ENCODE data around the gene TXNRD2.

TXNRD2 gene

GRCh38 chr22:19904935-19905334 lies 36.7 kb downstream of the TXNRD2 start:
- DNase-seq (ENCODE audit: low read depth in 2 of 2): no peak

- no peak for DNase-seq (ENCODE audit: low read depth in 2 of 2)
These were observed 37.3 kb downstream of the TXNRD2 start for GRCh38 chr22:19904174-19904856.

GRCh38 chr22:19903513-19903912 lies 38.1 kb downstream of the TXNRD2 start:
- DNase-seq (ENCODE audit: low read depth in 2 of 2): no peak

GRCh38 chr22:19903031-19903430 lies 38.6 kb downstream of the TXNRD2 start:
- no peak for DNase-seq (ENCODE audit: low read depth in 2 of 2)

DNA sequence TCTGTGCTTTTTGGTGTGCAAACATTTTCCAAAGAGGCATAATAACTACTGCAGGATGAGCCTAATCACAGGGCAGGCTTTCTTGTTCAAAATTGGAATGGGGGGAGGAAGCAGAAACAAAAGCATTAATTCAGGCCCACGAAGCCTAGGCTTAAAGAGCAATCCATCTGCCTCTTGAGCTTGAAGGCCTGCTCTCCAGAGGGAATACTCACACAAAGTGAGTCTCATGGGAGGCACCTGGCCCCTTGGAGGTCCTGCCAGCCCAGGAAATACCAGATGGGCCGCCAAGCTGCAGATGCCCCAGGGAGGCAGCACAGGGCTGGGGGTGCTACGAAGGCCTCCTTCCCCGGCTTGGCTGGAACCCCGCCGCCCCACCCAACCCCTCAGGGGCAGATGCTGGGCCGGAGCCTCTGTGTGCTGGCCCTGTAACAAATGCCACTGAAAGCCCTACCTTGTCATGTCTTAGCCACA lies 39.3 kb downstream of the TXNRD2 start:
- no peak for DNase-seq (ENCODE audit: low read depth in 2 of 2)

DNA sequence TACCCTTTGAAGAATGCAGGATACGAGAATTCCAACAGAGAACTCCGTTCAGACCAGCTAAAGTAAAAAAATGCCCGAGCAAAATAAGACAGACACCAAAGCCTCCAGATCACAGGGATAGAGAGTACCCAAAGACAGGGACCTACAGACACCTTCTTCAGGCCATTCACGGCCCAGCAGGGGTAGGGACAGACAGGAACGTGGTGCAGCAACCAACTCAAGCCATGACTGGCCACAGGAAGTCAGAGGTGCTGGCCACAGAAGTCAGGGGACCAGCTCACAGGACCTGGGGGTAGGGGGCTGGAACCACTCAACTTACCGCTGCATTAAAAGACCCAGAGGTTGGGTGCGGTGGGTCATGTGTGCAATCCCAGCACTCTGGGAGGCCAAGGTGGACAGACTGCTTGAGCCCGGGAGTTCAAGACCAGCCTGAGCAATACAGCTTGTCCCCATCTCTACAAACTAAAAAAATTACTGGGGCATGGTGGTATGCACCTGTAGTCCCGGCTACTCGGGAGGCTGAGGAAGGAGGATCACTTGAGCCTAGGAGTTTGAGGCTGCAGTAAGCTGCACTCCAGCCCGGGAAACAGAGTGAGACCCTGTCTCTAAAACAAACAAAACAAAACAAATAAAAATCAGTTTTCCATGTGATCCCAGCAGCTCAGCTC lies 39.9 kb downstream of the TXNRD2 start:
- no peak for DNase-seq (ENCODE audit: low read depth in 2 of 2)

GRCh38 chr22:19900707-19901436 lies 40.7 kb downstream of the TXNRD2 start:
- DNase-seq (ENCODE audit: low read depth in 2 of 2): no peak

DNA sequence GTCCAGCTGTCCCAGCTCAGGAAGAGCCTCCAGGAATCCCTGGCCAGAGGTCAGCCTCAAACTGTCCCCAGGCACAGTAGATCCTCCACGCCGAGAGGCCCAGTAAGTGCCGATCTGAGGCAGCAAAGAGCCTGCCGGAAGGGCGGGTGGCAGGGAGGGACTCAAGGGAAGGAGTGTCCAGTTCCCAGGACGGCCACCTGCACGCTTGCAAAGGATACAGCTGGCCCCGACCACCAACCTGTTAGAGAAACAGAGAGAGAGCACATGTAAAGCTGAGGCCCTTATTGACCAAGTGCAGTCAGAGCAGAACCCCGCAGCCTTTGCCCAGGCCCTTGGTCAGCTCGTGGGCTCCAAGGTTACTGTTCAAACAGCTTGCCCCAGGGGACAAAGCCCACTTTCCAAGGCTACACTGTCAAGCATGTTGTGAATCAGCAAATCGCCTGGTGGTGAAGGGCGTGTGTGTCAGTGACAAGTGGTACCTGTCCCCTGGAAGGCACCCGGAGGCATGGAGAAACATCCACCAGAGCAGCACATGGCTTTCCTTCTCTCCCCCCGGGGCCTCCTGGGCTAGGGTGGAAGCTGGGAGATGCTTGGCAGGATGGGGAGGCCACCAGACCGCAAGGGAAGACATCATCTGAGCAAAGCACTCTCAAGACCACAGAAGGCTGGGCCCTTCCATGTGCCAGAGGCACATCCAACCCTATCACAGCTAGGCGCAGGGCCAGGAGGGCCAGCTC lies 42.6 kb downstream of the TXNRD2 start:
- DNase-seq (ENCODE audit: low read depth in 2 of 2): no peak

DNA sequence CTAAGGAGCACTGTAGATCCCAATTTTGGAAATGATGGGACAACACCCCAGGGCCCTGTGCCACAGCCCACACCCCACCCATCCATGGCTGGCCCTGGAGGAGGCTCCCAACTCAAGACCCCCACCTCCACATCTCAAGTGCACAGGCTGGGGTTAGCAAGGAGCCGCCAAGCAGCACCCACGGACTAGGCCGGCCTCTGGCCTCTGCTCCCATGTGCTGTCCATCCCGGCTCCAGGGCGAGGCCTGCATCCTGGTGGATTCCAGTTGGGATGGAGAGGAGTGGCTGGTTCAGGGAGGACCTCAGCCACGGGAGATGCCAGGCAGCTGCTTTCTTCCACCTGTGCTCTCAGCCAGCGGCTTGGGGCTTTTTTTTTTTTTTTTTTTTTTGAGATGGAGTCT lies 43.5 kb downstream of the TXNRD2 start:
- DNase-seq (ENCODE audit: low read depth in 2 of 2): no peak

- no peak for DNase-seq (ENCODE audit: low read depth in 2 of 2)
These were observed 43.9 kb downstream of the TXNRD2 start for GRCh38 chr22:19897726-19898125.

GRCh38 chr22:19896665-19897355 lies 44.8 kb downstream of the TXNRD2 start:
- DNase-seq (ENCODE audit: low read depth in 2 of 2): no peak

GRCh38 chr22:19895160-19895849 lies 46.3 kb downstream of the TXNRD2 start:
- DNase-seq (ENCODE audit: low read depth in 2 of 2): no peak

GRCh38 chr22:19893363-19893762 lies 48.3 kb downstream of the TXNRD2 start:
- DNase-seq (ENCODE audit: low read depth in 2 of 2): no peak

GRCh38 chr22:19892925-19893324 lies 48.7 kb downstream of the TXNRD2 start:
- DNase-seq (ENCODE audit: low read depth in 2 of 2): no peak

GRCh38 chr22:19892257-19892879 lies 49.2 kb downstream of the TXNRD2 start:
- no peak for DNase-seq (ENCODE audit: low read depth in 2 of 2)

- peak; percentile 78 to 81 for DNase-seq (ENCODE audit: low read depth in 2 of 2)
These were observed 50.0 kb downstream of the TXNRD2 start for GRCh38 chr22:19891317-19892256.

GRCh38 chr22:19890502-19891316 lies 50.9 kb downstream of the TXNRD2 start:
- no peak for DNase-seq (ENCODE audit: low read depth in 2 of 2)

DNA sequence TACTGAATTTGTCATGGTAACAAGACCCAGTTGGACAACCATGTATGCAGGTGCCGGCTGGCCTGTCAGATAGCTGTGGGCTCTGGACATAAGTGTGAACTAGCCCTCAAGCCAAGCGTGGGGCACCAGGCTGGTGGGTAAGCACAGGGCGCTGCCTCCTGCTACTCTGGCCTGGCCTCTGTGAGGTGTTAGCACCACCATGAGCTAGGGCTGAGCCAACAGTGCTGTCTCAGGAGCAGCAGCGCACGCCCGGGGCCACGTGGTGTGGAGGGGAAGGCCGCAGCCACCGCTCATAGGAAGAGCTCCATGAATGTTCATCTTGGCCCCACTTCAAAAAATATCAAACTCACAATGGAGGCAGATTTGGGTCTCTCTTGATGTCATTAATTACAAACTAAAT lies 51.7 kb downstream of the TXNRD2 start:
- DNase-seq (ENCODE audit: low read depth in 2 of 2): no peak

Measured in fibroblast of skin of left quadriceps (primary cell).